PC-3 (cell line): Measurements from ENCODE around the gene PRICKLE3.

Experiments
- EZH2 ChIP-seq: fragments of 300-600 bp; sonication (generic); IDR thresholded peaks from one replicate; pipeline ENCODE4 v1.6.1; 2017; ENCODE audit warnings: antibody characterized with exemption, mild to moderate bottlenecking, low read length; ENCODE audit not compliant: unreplicated experiment
- EZH2phosphoT487 ChIP-seq: fragments of 300-600 bp; sonication (generic); IDR thresholded peaks from 2 replicates; pipeline ENCODE4 v1.6.1; 2018; ENCODE audit warnings: mild to moderate bottlenecking, antibody characterized with exemption, low read length, borderline replicate concordance
- TF ChIP-seq, protein P1 (sequence below): fragments of 300-600 bp; sonication (generic); conservative IDR thresholded peaks from 2 replicates; pipeline ENCODE4 v1.5.1; 2017; ENCODE audit warnings: antibody characterized with exemption, low read depth, mild to moderate bottlenecking, low read length

DNA sequence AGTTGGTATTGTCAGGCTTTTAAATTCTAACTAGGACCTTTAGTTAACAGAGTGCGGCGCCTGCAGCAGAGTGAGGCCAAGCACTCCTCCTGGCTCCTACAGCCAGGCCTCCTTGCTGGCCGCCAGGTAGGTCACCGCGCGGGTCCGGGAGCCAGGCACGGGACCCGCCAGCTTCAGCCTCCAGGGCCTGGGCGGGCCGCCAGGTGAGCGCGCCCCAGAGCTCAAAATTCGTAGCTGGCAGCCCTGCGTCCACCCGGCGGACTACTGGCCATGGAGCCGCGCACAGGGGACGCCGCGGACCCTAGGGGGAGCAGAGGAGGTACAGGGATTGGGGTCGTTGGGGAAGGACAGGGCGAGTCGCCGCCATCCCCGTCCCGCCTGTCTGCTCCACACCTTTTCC is 23.6 kb downstream of the PRICKLE3 start, which contains the start of gene MAGIX:
- TF ChIP-seq, protein P1, sequence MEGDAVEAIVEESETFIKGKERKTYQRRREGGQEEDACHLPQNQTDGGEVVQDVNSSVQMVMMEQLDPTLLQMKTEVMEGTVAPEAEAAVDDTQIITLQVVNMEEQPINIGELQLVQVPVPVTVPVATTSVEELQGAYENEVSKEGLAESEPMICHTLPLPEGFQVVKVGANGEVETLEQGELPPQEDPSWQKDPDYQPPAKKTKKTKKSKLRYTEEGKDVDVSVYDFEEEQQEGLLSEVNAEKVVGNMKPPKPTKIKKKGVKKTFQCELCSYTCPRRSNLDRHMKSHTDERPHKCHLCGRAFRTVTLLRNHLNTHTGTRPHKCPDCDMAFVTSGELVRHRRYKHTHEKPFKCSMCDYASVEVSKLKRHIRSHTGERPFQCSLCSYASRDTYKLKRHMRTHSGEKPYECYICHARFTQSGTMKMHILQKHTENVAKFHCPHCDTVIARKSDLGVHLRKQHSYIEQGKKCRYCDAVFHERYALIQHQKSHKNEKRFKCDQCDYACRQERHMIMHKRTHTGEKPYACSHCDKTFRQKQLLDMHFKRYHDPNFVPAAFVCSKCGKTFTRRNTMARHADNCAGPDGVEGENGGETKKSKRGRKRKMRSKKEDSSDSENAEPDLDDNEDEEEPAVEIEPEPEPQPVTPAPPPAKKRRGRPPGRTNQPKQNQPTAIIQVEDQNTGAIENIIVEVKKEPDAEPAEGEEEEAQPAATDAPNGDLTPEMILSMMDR: no peak
- no peak for TF ChIP-seq EZH2
- TF ChIP-seq EZH2phosphoT487: no peak
